B cell (primary cell): ENCODE results near the gene SLC25A21. TPM values are rescaled to one million over a fixed set of nuclear protein-coding genes. Genes with fewer than 3 reads are reported as not detected.

Experiments used
- ATAC-seq: fragments of 200-7000 bp; cut with Tn5 transposase; one replicate; pipeline ENCODE4 v1.10.0; 2021; ENCODE audit warnings: low read depth, mild to moderate bottlenecking, moderate number of reproducible peaks, moderate library complexity
- CTCF ChIA-PET: fragments of 350-600 bp; sonication (Branson Sonifier 250); formaldehyde crosslinking; loops from one replicate; lab custom pipeline; 2021; ENCODE audit warnings: antibody characterized with exemption, inconsistent platforms; lab: Charles Lee
- POLR2A ChIA-PET: fragments of 350-600 bp; sonication (Branson Sonifier 250); formaldehyde crosslinking; loops from one replicate; lab custom pipeline; 2021; ENCODE audit warnings: antibody characterized with exemption; lab: Charles Lee
- DNase-seq: peaks from one replicate; pipeline ENCODE4 v3.0.0; 2013
- H2AFZ ChIP-seq: 2 replicates; pipeline ENCODE4 v1.6.1; 2012; ENCODE audit warnings: mild to moderate bottlenecking, low read depth, low read length; ENCODE audit not compliant: insufficient read depth, poor library complexity, severe bottlenecking
- H3K27ac ChIP-seq, 2 donors: 1 replicate in 1 of 2; 2 replicates in 1 of 2; pipeline ENCODE4 v1.5.1; 2012 to 2013; ENCODE audit warnings: low read length in 2 of 2, mild to moderate bottlenecking in 2 of 2, moderate library complexity in 1 of 2
- H3K27me3 ChIP-seq, 4 experiments: fragments of 200-600 bp in 1 of 4; sonication (generic) in 1 of 4; replicated peaks in 1 of 4; 1 replicate in 2 of 4; 2 replicates in 2 of 4; pipeline versions ENCODE4 v1.6.1 to v1.7.0; 2013 to 2016; ENCODE audit warnings: low read length in 3 of 4, mild to moderate bottlenecking in 2 of 4, mixed read lengths in 1 of 4, moderate library complexity in 1 of 4; ENCODE audit not compliant: insufficient read depth in 4 of 4, control insufficient read depth in 3 of 4; ENCODE audit errors: control extremely low read depth in 1 of 4
- H3K36me3 ChIP-seq, 2 experiments: replicated peaks in 1 of 2; 1 replicate in 1 of 2; 2 replicates in 1 of 2; pipeline versions ENCODE4 v1.6.1 to v1.7.1; 2013; ENCODE audit warnings: low read length in 1 of 2; ENCODE audit not compliant: insufficient read depth in 2 of 2, control insufficient read depth in 1 of 2; ENCODE audit errors: control extremely low read depth in 1 of 2, extremely low read depth in 1 of 2
- H3K4me1 ChIP-seq, 2 donors: fragments of 200-600 bp in 1 of 2; sonication (generic) in 1 of 2; 1 replicate in 1 of 2; 2 replicates in 1 of 2; pipeline versions ENCODE4 v1.5.1 to v1.6.1; 2013 to 2017; ENCODE audit warnings: low read length in 2 of 2; ENCODE audit not compliant: control insufficient read depth in 2 of 2, insufficient read depth in 2 of 2
- H3K4me2 ChIP-seq: replicated peaks from 2 replicates; pipeline ENCODE3; 2012; ENCODE audit warnings: mild to moderate bottlenecking, low read depth, low read length; ENCODE audit not compliant: poor library complexity, severe bottlenecking
- H3K4me3 ChIP-seq, 5 experiments: fragments of 200-600 bp in 1 of 5; sonication (generic) in 1 of 5; 1 replicate in 3 of 5; 2 replicates in 2 of 5; pipeline versions ENCODE4 v1.5.1 to v1.7.0; 2011 to 2016; ENCODE audit warnings: low read length in 4 of 5, mild to moderate bottlenecking in 4 of 5, low read depth in 2 of 5, control low read depth in 1 of 5, moderate library complexity in 1 of 5; ENCODE audit not compliant: insufficient read depth in 1 of 5; ENCODE audit errors: control extremely low read depth in 1 of 5, extremely low read depth in 1 of 5
- H3K79me2 ChIP-seq: fragments of 200-600 bp; sonication (generic); one replicate; pipeline ENCODE4 v1.6.0; 2016; ENCODE audit warnings: low read length; ENCODE audit not compliant: control insufficient read depth, insufficient read depth
- H3K9ac ChIP-seq: fragments of 200-600 bp; sonication (generic); 2 replicates; pipeline ENCODE4 v1.6.1; 2017; ENCODE audit warnings: mild to moderate bottlenecking, low read length, moderate library complexity
- H3K9me3 ChIP-seq, 3 donors: one replicate each; pipeline versions ENCODE4 v1.6.1 to v1.7.1; 2013; ENCODE audit warnings: low read length in 2 of 3; ENCODE audit not compliant: control insufficient read depth in 2 of 3, insufficient read depth in 1 of 3; ENCODE audit errors: control extremely low read depth in 1 of 3
- H4K20me1 ChIP-seq: 2 replicates; pipeline ENCODE4 v1.6.0; 2012; ENCODE audit warnings: mild to moderate bottlenecking, low read length; ENCODE audit not compliant: insufficient read depth, control insufficient read depth, poor library complexity, severe bottlenecking
- H3K27ac Mint-ChIP-seq: one replicate; pipeline ENCODE4 v1.8.0; 2021; ENCODE audit warnings: mixed read lengths
- H3K27me3 Mint-ChIP-seq: one replicate; pipeline ENCODE4 v1.8.0; 2021; ENCODE audit warnings: mixed read lengths
- H3K4me1 Mint-ChIP-seq: one replicate; pipeline ENCODE4 v1.8.0; 2021; ENCODE audit warnings: mixed read lengths
- H3K4me3 Mint-ChIP-seq: one replicate; pipeline ENCODE4 v1.8.0; 2021; ENCODE audit warnings: mixed read lengths
- H3K9me3 Mint-ChIP-seq: one replicate; pipeline ENCODE4 v1.8.0; 2022; ENCODE audit warnings: mixed read lengths; ENCODE audit not compliant: insufficient read depth
- CTCF ChIP-seq: fragments of 200-600 bp; IDR thresholded peaks from one replicate; pipeline ENCODE4 v1.8.0; 2022; ENCODE audit warnings: antibody characterized with exemption, mild to moderate bottlenecking
- EZH2 ChIP-seq: IDR thresholded peaks from 2 replicates; pipeline ENCODE4 v1.6.1; 2012; ENCODE audit warnings: borderline replicate concordance, low read depth, mild to moderate bottlenecking, moderate library complexity, low read length; ENCODE audit not compliant: insufficient read depth, poor library complexity, severe bottlenecking
- WGBS: methylation state at CpG from one replicate; pipeline ENCODE4 v1.1.5; 2013; ENCODE audit warnings: missing lambda C conversion rate; ENCODE audit not compliant: insufficient coverage; 5-methylcytosine and 5-hydroxymethylcytosine counted together
- intact Hi-C: fragments of 100-400 bp; cut with micrococcal nuclease; formaldehyde crosslinking; loops from one replicate; pipeline ENCODE4 v1.10.0; 2022
- polyA plus RNA-seq: library from polyadenylated mRNA; depleted of rRNA; stranded (reverse); fragments of >200 nt; gene quantifications from 2 replicates; pipeline ENCODE4 v1.2.3, GENCODE V29; 2012
- total RNA-seq, 2 donors: library from RNA; stranded (reverse); fragments of 120-200 nt in 1 of 2; gene quantifications; 1 replicate in 1 of 2; 2 replicates in 1 of 2; pipeline versions ENCODE4 v1.2.3 to v1.2.4, GENCODE V29; 2013 to 2022

SLC25A21 gene
- total and polyA plus RNA-seq, 2 donors (not counting 1 experiment from before 2014, with no cell fraction given), result not detected

DNA sequence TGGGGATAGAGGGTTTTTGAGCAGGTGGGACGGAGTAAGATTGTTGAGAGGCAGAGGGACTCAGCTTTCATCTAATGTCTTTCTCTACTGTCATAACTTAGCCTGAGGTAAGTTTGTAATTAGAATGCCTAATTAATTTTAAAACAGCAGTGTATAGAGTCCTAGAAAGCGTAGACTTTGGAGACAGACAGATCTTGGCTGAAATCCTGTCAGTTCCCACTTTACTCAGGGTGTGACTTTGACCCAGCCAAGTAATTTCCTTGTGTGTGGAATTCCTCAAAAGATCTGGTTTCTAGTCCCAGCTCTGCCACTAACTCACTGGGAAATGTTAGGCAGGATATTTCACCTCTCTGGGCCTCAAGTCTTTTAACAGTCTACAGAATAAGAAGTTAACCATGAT is 74.3 kb downstream of the SLC25A21 start:
- H3K27ac Mint-ChIP-seq, result no peak overlapping the region

DNA sequence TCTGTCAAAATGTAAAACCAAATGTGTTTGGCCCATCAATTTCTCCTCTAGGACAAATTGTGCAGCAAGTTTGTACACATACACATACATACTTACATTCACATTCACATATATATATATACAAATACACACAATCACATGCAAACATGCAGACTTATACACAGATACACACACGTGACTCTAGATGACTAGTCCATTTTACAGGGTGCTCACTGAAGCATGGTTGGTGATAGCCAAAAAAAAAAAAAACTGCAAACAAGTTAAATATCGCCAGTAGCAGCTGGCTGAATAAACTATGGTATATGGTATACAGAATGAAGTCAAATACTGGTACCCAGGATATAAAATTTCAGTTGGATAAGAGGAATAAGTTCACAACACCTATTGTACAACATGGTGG is 77.9 kb downstream of the SLC25A21 start:
- Histone ChIP-seq H3K4me2 (no peak overlapping the region), H3K4me1 (no peaks in the 10 kb centered on the region), H4K20me1 (no peaks in the 10 kb centered on the region), H3K79me2 (no peaks in the 10 kb centered on the region), H3K4me3 (no peak overlapping the region), H2AFZ (no peak overlapping the region), H3K27ac (no peak overlapping the region), H3K9ac (no peak overlapping the region), H3K36me3 (no peaks in the 10 kb centered on the region), H3K27me3 (no peaks in the 10 kb centered on the region), H3K9me3 (peaks cover 0 to 6% (median 0%) of the 10 kb centered on the region in 3 donors)
- Mint-ChIP-seq H3K27me3 (no peaks in the 10 kb centered on the region), H3K4me1 (no peaks in the 10 kb centered on the region), H3K4me3 (no peak overlapping the region), H3K9me3 (no peaks in the 10 kb centered on the region), H3K27ac (no peak overlapping the region)
- POLR2A ChIA-PET, result no interaction called here
- CTCF ChIA-PET, result no interaction called here
- intact Hi-C loops, result no loop called here
- ATAC-seq (no peak), DNase-seq (no peak)
- TF ChIP-seq EZH2 (no peak), CTCF (no peak)
- WGBS, result no CpG with 5 or more reads among the region's 2 CpGs

More for the DNA sequence above, 74.3 kb downstream of the SLC25A21 start:
- Histone ChIP-seq H3K27me3 (no peaks in the 10 kb centered on the region), H3K79me2 (no peaks in the 10 kb centered on the region), H3K4me2 (no peak overlapping the region), H3K36me3 (no peaks in the 10 kb centered on the region), H3K4me3 (no peak overlapping the region), H4K20me1 (no peaks in the 10 kb centered on the region), H3K9me3 (peaks cover 0 to 6% (median 0%) of the 10 kb centered on the region in 3 donors), H2AFZ (no peak overlapping the region), H3K27ac (no peak overlapping the region), H3K4me1 (no peaks in the 10 kb centered on the region), H3K9ac (no peak overlapping the region)
- DNase-seq, result no peak
- no CpG with 5 or more reads among the region's 2 CpGs for WGBS
- Mint-ChIP-seq H3K4me1 (no peaks in the 10 kb centered on the region), H3K27me3 (no peaks in the 10 kb centered on the region), H3K4me3 (no peak overlapping the region), H3K9me3 (no peaks in the 10 kb centered on the region)
- intact Hi-C loops, result no loop called here
- CTCF ChIA-PET, result no interaction called here
- no peak for ATAC-seq
- POLR2A ChIA-PET, result no interaction called here
- TF ChIP-seq CTCF (no peak), EZH2 (no peak)
